Parathyroid adenoma (tissue), 2 donors: ENCODE measurements around the gene PCDHGB3.
"Not testable (repeated sequence)": the region's sequence is repeated elsewhere in the genome, so short reads cannot be mapped to it uniquely, and the experiment has no call there.

ENCODE experiments used
- H2AFZ ChIP-seq: fragments of 300-600 bp; sonication (generic); one replicate; pipeline ENCODE4 v1.7.0; 2017; ENCODE audit warnings: antibody characterized with exemption, mild to moderate bottlenecking
- H3K27ac ChIP-seq: fragments of 300-600 bp; sonication (generic); one replicate; pipeline ENCODE4 v1.7.0; 2017
- H3K27me3 ChIP-seq: fragments of 300-600 bp; sonication (generic); one replicate; pipeline ENCODE4 v1.7.0; 2017; ENCODE audit warnings: low read length; ENCODE audit not compliant: control insufficient read depth, insufficient read depth
- H3K36me3 ChIP-seq: fragments of 300-600 bp; sonication (generic); one replicate; pipeline ENCODE4 v1.7.0; 2017; ENCODE audit warnings: low read length; ENCODE audit not compliant: control insufficient read depth, insufficient read depth
- H3K4me1 ChIP-seq: fragments of 300-600 bp; sonication (generic); one replicate; pipeline ENCODE4 v1.7.0; 2017; ENCODE audit warnings: control low read depth
- H3K4me2 ChIP-seq: fragments of 300-600 bp; sonication (generic); one replicate; pipeline ENCODE4 v1.7.0; 2017; ENCODE audit warnings: low read length
- H3K4me3 ChIP-seq: fragments of 300-600 bp; sonication (generic); one replicate; pipeline ENCODE4 v1.7.0; 2017; ENCODE audit warnings: low read depth, low read length
- H3K79me2 ChIP-seq: fragments of 300-600 bp; sonication (generic); one replicate; pipeline ENCODE4 v1.7.0; 2017; ENCODE audit warnings: control low read depth
- H3K9ac ChIP-seq: fragments of 300-600 bp; sonication (generic); one replicate; pipeline ENCODE4 v1.7.0; 2017; ENCODE audit warnings: mild to moderate bottlenecking
- H3K9me3 ChIP-seq: fragments of 300-600 bp; sonication (generic); one replicate; pipeline ENCODE4 v1.7.0; 2017; ENCODE audit warnings: low read length; ENCODE audit not compliant: control insufficient read depth
- TF ChIP-seq, protein P1 (sequence below): fragments of 300-600 bp; sonication (generic); IDR thresholded peaks from one replicate; pipeline ENCODE4 v1.7.0; 2017; ENCODE audit warnings: antibody characterized with exemption, mild to moderate bottlenecking
- donor health status: primary hyperparathyroidism.

The PCDHGB3 gene

DNA sequence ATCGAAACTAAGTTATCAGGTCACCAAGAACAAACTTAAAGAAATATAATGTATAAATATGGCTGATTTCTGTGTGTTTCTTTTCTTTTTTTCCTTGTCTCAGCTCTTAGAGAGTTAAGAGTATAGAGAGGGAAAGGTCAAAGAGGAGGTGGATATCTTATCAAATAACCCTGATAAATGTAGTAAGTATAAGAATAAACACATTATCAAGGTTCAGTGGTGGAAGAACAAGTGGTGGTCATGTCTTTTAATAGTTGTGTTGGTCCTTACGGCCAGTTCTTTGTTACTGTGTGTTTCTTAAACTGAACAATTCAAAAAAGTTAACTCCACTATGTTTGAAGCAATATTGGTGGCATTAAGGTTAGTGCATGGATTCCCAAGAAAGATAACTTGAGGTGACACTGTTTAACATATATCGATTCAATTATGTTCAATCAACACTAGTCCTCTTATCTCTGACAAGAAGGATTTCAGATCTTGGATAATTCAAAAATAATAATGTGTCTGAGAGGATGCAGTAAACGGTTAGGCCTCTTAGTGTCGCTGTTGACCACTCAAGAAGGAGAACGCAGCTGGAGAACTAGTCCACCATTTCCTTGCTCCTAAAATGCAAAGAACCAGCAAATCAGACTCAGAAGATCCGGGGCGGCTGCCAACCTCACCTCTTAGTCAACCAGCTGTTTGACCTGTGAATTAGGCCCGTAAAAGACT lies 26.6 kb upstream of the PCDHGB3 start, which contains the start of gene PCDHGA3:
TSS of gene PCDHGA3 (plus strand) at position 588 of the 711 bp plus-strand sequence. CDS start 205 bp downstream, outside the sequence.
- Histone ChIP-seq H3K9ac (no peak within 1 kb of the TSS), H3K36me3 (peaks cover 1% of the 10 kb centered on the region), H2AFZ (no peak within 1 kb of the TSS), H3K4me2 (no peak within 1 kb of the TSS), H3K9me3 (peaks cover 8% of the 10 kb centered on the region), H3K27ac (no peak within 1 kb of the TSS), H3K4me3 (no peak within 1 kb of the TSS), H3K4me1 (no peaks in the 10 kb centered on the region), H3K27me3 (no peaks in the 10 kb centered on the region), H3K79me2 (no peaks in the 10 kb centered on the region)
- TF ChIP-seq, protein P1, sequence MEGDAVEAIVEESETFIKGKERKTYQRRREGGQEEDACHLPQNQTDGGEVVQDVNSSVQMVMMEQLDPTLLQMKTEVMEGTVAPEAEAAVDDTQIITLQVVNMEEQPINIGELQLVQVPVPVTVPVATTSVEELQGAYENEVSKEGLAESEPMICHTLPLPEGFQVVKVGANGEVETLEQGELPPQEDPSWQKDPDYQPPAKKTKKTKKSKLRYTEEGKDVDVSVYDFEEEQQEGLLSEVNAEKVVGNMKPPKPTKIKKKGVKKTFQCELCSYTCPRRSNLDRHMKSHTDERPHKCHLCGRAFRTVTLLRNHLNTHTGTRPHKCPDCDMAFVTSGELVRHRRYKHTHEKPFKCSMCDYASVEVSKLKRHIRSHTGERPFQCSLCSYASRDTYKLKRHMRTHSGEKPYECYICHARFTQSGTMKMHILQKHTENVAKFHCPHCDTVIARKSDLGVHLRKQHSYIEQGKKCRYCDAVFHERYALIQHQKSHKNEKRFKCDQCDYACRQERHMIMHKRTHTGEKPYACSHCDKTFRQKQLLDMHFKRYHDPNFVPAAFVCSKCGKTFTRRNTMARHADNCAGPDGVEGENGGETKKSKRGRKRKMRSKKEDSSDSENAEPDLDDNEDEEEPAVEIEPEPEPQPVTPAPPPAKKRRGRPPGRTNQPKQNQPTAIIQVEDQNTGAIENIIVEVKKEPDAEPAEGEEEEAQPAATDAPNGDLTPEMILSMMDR: no peak

DNA sequence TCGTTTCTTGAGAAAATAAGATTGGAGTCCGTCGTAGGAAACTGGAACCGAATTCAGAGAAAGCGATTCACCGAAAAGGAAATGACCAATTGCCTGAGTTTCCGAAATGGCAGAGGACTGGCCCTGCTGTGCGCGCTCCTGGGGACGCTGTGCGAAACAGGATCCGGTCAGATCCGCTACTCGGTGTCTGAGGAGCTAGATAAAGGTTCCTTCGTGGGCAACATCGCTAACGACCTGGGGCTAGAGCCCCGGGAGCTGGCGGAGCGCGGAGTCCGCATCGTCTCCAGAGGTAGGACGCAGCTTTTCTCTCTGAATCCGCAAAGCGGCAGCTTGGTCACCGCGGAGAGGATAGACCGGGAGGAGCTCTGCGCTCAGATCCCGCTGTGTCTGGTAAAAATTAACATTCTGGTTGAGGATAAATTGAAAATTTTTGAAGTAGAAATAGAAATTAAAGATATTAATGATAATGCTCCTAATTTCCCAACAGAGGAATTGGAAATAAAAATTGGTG lies 26.0 kb upstream of the PCDHGB3 start:
- H3K27ac ChIP-seq: no peak overlapping the region
- H3K27me3 ChIP-seq: no peaks in the 10 kb centered on the region
- H3K4me1 ChIP-seq: no peaks in the 10 kb centered on the region
- no peaks in the 10 kb centered on the region for H3K79me2 ChIP-seq
- no peak overlapping the region for H3K9ac ChIP-seq
- no peak overlapping the region for H3K4me2 ChIP-seq
- H2AFZ ChIP-seq: no peak overlapping the region
- H3K36me3 ChIP-seq: no peaks in the 10 kb centered on the region
- H3K9me3 ChIP-seq: peaks cover 8% of the 10 kb centered on the region
- TF ChIP-seq, protein P1: no peak
- no peak overlapping the region for H3K4me3 ChIP-seq

DNA sequence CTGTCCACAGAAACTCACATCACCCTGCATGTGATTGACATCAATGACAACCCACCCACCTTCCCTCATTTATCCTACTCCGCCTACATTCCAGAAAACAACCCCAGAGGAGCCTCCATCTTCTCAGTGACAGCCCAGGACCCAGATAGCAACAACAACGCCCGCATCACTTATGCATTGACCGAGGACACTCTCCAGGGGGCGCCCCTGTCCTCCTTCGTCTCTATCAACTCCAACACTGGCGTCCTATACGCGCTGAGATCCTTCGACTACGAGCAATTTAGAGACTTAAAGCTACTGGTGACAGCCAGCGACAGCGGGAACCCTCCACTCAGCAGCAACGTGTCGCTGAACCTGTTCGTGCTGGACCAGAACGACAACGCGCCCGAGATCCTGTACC lies 24.7 kb upstream of the PCDHGB3 start:
- Histone ChIP-seq H3K4me2 (no peak overlapping the region), H3K79me2 (no peaks in the 10 kb centered on the region), H2AFZ (no peak overlapping the region), H3K4me3 (no peak overlapping the region), H3K4me1 (no peaks in the 10 kb centered on the region), H3K27me3 (no peaks in the 10 kb centered on the region), H3K9me3 (peaks cover 8% of the 10 kb centered on the region), H3K36me3 (no peaks in the 10 kb centered on the region), H3K27ac (no peak overlapping the region), H3K9ac (no peak overlapping the region)
- TF ChIP-seq, protein P1: no peak

DNA sequence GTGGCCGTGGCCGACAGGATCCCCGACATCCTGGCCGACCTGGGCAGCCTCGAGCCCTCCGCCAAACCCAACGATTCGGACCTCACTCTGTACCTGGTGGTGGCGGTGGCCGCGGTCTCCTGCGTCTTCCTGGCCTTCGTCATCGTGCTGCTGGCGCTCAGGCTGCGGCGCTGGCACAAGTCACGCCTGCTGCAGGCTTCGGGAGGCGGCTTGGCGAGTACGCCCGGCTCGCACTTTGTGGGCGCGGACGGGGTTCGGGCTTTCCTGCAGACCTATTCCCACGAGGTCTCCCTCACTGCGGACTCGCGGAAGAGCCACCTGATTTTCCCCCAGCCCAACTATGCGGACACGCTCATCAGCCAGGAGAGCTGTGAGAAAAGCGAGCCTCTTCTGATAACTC lies 24.0 kb upstream of the PCDHGB3 start:
- not testable (repeated sequence) for H2AFZ ChIP-seq, H3K9me3 ChIP-seq, H3K4me2 ChIP-seq, H3K36me3 ChIP-seq, H3K4me3 ChIP-seq, H3K4me1 ChIP-seq, H3K9ac ChIP-seq, H3K27me3 ChIP-seq, H3K79me2 ChIP-seq, H3K27ac ChIP-seq

DNA sequence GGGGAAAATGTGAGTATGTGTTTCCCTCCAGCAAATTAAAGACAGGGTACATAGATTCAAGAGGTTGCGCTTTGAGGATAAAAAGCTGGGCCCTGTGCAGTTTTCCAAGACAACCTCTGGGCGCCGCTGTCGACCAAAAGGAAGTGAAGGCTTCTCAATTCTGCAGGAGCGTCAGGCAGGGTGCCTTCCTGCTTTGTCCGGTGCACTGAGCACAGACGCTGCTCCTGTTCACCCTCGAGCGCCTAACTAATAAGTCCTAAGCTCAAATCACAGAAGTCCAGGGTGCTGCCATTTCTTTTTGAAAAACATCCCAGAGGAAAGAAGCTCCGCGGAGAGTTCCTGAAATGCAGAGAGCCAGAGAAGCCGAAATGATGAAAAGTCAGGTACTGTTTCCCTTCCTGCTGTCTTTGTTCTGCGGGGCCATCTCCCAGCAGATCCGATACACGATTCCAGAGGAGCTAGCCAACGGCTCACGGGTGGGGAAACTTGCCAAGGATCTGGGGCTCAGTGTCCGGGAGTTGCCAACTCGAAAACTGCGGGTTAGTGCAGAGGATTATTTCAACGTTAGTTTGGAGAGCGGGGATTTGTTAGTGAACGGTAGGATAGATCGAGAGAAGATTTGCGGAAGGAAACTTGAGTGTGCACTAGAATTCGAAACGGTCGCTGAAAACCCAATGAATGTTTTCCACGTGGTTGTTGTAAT lies 20.0 kb upstream of the PCDHGB3 start, which contains the start of gene PCDHGB1:
TSS of gene PCDHGB1 (plus strand) at position 183 of the 703 bp plus-strand sequence. CDS start at position 345, 162 bp downstream.
- TF ChIP-seq, protein P1: no peak
- peak within 1 kb of the TSS; percentile 55 for H3K4me3 ChIP-seq
- H3K9me3 ChIP-seq: no peaks in the 10 kb centered on the region
- H3K4me2 ChIP-seq: peak within 1 kb of the TSS; percentile 73
- no peaks in the 10 kb centered on the region for H3K4me1 ChIP-seq
- no peak within 1 kb of the TSS for H3K27ac ChIP-seq
- H2AFZ ChIP-seq: no peak within 1 kb of the TSS
- no peaks in the 10 kb centered on the region for H3K36me3 ChIP-seq
- no peak within 1 kb of the TSS for H3K9ac ChIP-seq
- H3K79me2 ChIP-seq: no peaks in the 10 kb centered on the region
- no peaks in the 10 kb centered on the region for H3K27me3 ChIP-seq
